RWPE1 (cell line): ENCODE measurements around the gene CBARP.
"Not testable (repeated sequence)": the region's sequence is repeated elsewhere in the genome, so short reads cannot be mapped to it uniquely, and the experiment has no call there.

ENCODE experiments used
- CTCF ChIA-PET: fragments of 350-600 bp; sonication (Branson Sonifier 250); formaldehyde crosslinking; extraction: SDS; loops from one replicate; lab custom pipeline; 2021; lab: Yijun Ruan, JAX
- POLR2A ChIA-PET: fragments of 400-600 bp; formaldehyde crosslinking; extraction: SDS; loops from one replicate; lab custom pipeline; 2020; ENCODE audit warnings: antibody characterized with exemption; ENCODE audit not compliant: low non-redundant PET; lab: Yijun Ruan, JAX
- DNase-seq: peaks from one replicate; pipeline ENCODE4 v3.0.0; 2012; ENCODE audit warnings: low spot score
- H3K27ac ChIP-seq: fragments of 450-650 bp; 2 replicates; pipeline ENCODE4 v1.5.1; 2017
- TF ChIP-seq, protein P1 (sequence below): fragments of 450-650 bp; conservative IDR thresholded peaks from 2 replicates; pipeline ENCODE4 v1.5.1; 2017; ENCODE audit warnings: low read depth, mild to moderate bottlenecking

The CBARP gene

DNA sequence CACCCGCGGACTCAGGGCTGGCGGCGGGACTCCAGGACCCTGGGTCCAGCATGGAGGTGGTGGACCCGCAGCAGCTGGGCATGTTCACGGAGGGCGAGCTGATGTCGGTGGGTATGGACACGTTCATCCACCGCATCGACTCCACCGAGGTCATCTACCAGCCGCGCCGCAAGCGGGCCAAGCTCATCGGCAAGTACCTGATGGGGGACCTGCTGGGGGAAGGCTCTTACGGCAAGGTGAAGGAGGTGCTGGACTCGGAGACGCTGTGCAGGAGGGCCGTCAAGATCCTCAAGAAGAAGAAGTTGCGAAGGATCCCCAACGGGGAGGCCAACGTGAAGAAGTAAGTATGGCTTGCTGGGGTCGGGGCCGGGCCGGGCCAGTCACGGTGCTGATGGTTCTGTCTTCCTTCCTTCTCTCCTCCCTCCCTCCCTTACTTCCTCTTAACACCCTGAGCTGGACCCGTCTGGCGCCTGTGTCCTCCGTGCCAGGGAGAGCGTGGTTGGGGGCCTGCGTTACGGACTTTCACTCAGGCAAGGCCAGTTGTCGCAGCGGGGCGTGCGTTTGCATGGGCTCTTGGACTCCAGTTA is 30.8 kb downstream of the CBARP start:
- ChIA-PET CTCF (interaction anchor here (0.5 to 0.9 kb wide), 3 partner anchors 16 to 39 kb away, joined by 3 to 6 read pairs (median 3); no protein-coding TSS in a partner anchor), POLR2A (no interaction called here)
- H3K27ac ChIP-seq: peak overlapping the region; percentile 98
- DNase-seq: no peak
- TF ChIP-seq, protein P1, sequence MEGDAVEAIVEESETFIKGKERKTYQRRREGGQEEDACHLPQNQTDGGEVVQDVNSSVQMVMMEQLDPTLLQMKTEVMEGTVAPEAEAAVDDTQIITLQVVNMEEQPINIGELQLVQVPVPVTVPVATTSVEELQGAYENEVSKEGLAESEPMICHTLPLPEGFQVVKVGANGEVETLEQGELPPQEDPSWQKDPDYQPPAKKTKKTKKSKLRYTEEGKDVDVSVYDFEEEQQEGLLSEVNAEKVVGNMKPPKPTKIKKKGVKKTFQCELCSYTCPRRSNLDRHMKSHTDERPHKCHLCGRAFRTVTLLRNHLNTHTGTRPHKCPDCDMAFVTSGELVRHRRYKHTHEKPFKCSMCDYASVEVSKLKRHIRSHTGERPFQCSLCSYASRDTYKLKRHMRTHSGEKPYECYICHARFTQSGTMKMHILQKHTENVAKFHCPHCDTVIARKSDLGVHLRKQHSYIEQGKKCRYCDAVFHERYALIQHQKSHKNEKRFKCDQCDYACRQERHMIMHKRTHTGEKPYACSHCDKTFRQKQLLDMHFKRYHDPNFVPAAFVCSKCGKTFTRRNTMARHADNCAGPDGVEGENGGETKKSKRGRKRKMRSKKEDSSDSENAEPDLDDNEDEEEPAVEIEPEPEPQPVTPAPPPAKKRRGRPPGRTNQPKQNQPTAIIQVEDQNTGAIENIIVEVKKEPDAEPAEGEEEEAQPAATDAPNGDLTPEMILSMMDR: no peak

DNA sequence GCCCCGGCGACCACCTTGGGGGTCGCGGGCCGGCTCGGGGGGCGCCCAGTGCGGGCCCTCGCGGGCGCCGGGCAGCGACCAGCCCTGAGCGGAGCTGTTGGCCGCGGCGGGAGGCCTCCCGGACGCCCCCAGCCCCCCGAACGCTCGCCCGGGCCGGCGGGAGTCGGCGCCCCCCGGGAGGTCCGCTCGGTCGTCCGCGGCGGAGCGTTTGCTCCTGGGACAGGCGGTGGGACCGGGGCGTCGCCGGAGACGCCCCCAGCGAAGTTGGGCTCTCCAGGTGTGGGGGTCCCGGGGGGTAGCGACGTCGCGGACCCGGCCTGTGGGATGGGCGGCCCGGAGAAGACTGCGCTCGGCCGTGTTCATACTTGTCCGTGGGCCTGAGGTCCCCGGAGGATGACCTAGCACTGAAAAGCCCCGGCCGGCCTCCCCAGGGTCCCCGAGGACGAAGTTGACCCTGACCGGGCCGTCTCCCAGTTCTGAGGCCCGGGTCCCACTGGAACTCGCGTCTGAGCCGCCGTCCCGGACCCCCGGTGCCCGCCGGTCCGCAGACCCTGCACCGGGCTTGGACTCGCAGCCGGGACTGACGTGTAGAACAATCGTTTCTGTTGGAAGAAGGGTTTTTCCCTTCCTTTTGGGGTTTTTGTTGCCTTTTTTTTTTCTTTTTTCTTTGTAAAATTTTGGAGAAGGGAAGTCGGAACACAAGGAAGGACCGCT is 31.5 kb downstream of the CBARP start:
- DNase-seq: no peak
- CTCF ChIA-PET: interaction anchor here (0.5 to 0.9 kb wide), 4 partner anchors 17 to 141 kb away, joined by 3 to 6 read pairs (median 3); no protein-coding TSS in a partner anchor
- peak overlapping the region; percentile 98 for H3K27ac ChIP-seq
- POLR2A ChIA-PET: no interaction called here
- TF ChIP-seq, protein P1: no peak

DNA sequence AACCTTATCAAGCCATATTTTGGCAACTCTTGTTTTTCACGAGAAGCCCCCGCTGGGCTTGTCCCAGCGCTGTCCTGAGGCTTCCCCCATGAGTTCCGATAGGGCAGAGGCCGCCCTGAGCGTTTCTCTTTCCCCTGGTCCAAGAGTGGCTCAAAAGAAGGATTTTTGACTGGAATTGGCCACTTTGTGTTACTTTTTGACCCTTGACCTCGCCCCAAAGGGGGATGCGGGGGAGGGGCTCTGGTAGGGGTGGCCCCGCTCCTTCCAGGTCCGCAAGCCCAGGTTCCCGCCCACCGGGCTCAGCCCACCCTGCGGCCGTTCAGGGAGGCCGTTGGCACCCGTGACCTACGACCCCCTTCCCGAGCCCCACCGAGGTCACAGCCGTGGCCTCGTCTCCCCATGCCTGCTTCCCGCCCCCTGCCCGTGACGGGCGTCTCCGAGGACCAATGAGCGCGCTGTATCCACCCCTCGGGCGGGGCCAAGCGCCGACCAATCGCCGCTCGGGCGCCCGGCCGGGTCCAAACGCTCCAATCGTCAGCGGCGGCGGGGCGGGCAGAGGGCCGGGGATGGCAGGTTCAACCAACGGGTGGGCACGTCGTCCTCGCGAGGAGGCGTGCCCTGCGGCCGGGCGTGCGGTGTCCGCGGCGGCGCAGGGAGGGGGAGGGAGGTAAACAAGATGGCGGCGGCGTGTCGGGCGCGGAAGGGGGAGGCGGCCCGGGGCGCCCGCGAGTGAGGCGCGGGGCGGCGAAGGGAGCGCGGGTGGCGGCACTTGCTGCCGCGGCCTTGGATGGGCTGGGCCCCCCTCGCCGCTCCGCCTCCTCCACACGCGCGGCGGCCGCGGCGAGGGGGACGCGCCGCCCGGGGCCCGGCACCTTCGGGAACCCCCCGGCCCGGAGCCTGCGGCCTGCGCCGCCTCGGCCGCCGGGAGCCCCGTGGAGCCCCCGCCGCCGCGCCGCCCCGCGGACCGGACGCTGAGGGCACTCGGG is 32.4 kb downstream of the CBARP start, which contains the start of gene STK11:
Gene STK11, plus strand, starts transcription at position 665 of the 986 bp plus-strand sequence. CDS start 1,136 bp downstream, outside the sequence.
- DNase-seq: peak; percentile 99
- TF ChIP-seq, protein P1: no peak
- POLR2A ChIA-PET: no interaction called here
- H3K27ac ChIP-seq: peak within 1 kb of the TSS; percentile 98
- CTCF ChIA-PET: interaction anchor here (0.6 kb wide), 1 partner anchor 140 kb away, joined by 3 read pairs; no protein-coding TSS in a partner anchor

DNA sequence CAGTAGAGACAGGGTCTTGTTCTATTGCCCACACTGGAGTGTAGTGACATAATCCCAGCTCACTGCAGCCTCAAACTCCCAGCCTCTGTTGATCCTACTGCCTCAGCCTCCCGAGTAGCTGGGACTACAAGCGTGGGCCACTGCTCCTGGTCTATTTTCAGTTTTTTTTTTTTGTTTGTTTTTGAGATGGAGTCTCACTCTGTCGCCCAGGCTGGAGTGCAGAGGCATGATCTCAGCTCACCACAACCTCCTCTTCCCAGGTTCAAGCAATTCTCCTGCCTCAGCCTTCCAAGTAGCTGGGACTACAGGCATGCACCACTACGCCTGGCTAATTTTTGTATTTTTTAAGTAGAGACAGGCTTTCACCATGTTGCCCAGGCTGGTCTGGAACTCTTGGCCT is 37.2 kb downstream of the CBARP start:
- DNase-seq, CTCF ChIA-PET, POLR2A ChIA-PET: not testable (repeated sequence)
- peak overlapping the region; percentile 5; the same call in 1 of the 2 replicates for H3K27ac ChIP-seq

DNA sequence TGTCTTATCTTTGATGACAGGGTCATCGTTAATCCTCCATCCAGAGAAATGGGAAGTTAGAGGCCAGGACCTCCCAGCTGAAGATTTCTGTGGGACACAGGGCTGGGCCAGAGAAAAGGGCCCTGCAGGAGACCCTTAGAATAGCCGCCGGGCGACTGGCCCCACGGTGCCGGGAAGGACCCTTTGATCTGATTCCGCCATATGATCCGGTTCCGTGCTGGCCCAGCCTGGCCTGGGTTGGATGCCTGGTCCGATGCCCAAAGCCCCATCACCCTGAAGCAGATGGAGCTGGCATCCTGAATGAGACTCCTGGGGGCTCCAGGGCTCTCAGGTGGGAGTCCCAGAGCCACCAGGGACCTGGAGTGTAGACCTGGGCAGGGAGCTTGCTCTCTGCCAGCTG is 38.3 kb downstream of the CBARP start:
- H3K27ac ChIP-seq: 0 out of 2 replicates have a peak overlapping the region, but pooled peaks have one; percentile 3
- ChIA-PET POLR2A (no interaction called here), CTCF (interaction anchor here (1.7 kb wide), 1 partner anchor 86 kb away, joined by 7 read pairs; no protein-coding TSS in a partner anchor)
- DNase-seq: no peak
- TF ChIP-seq, protein P1: no peak

DNA sequence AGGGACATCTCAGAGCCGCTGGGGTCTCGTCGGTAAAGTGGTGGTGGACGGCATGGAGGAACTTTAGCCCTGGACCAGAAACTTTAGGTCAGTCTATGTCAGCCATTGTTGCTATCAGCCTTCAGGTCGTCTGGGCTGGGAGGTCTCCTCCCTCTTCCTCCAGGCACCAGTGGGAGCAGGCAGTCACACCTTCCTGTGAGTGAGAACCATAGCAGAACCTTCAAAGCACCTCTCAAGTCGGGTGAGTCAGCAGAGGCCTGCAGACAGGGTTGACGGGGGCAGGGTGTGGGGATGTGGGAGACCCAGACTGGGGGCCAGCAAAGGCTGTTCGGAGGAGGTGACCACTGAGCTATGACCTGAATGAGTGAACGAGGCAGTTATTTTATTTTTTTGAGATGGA is 48.4 kb downstream of the CBARP start:
- CTCF ChIA-PET: no interaction called here
- TF ChIP-seq, protein P1: no peak
- peak overlapping the region; percentile 68 for H3K27ac ChIP-seq
- DNase-seq: no peak
- POLR2A ChIA-PET: no interaction called here
